Measurements from ENCODE around the gene LRBA.

Gene LRBA

DNA sequence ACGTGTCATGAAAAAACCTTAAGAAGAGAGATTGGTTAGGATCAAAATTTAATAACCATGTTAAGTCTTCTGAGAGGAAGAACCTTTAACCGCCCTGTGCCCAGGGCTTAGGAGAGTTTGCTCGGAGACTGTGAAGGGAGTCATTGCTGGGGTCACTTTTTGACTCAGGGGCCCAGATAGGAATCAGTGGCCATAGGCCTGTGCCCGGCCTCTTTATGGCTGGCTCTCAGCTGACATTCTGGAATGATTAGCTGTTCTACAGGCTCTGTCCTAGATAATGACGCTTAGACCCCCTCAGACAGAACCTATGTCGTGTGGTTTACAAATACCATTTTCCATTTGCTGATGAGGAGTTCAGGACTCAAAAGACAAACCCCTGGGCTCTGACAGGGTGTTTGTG is 762.8 kb downstream of the LRBA start:
- FAIRE-seq = no peak

DNA sequence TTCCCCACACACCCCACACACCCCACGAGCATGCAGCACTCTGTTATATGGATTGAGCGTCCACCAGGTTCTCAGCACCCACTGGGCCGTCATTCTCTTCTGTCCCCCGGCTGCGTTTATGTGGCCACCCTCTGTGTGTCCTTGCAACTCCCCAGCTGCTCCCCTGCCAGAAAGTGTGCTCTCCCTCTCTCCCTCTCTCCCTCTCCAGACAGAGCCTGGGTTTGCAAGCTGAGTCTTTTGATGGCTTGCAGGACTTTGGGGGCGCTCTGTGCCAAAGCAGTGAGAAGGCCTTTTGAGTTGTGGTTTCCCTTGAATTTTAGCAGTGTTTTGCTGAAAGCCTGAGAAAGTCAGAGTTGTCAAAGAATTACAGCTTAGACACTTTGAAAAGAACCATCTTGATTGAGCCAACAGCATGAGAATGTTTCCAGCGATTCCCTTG is 763.3 kb downstream of the LRBA start:
- FAIRE-seq = no peak

DNA sequence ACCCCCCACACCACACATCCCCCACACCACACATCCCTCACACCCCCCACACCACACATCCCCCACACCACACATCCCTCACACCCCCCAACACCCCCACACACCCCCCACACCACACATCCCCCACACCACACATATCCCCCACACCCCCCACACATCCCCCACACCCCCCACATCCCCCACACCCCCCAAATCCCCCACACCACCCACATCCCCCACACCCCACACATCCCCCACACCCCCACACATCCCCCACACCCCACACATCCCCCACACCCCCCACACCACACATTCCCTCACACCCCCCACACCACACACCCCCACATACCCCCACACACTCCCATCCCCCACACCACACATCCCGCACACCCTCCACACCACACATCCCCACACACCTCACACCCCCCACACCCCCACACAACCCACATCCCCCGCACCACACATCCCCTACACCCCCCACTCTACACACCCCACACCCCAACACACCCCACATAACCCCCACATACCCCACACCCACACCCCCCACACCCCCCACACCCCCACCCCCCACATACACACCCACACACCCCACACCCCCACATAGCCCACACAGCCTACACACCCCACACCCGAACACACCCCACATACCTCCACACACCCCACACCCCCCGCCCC is 764.0 kb downstream of the LRBA start:
- FAIRE-seq = no peak

DNA sequence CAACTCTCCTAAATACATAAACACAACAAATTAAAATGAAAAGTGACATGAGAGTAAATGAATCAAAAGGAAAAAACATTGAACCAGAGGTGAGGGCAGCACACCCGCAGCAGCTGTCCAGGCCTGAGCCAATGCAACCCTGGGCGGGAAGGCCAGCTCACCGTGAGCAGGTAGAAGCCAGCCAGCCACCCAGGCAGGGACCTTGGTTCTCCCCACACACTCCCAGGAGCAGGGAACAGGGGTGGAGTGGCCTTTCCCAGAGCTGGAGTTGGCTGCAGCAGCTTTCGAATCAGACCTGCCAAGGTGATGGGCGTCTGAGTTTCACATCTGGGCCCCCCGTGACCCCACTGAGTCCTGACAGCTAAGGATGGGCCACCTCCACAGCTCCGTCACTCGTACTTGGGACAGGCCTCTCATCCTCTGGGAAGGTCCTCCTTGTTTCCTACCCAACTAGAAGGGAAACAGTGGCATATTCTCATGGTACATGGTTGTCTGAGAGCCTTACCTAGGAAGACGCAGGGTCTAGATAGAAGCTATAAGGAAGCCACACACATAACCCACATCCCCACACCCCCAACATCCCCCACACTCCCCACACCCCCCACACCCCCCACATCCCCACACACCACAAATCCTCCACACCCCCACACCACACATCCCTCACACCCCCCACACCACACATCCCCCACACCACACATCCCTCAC is 764.6 kb downstream of the LRBA start:
- FAIRE-seq = no peak

DNA sequence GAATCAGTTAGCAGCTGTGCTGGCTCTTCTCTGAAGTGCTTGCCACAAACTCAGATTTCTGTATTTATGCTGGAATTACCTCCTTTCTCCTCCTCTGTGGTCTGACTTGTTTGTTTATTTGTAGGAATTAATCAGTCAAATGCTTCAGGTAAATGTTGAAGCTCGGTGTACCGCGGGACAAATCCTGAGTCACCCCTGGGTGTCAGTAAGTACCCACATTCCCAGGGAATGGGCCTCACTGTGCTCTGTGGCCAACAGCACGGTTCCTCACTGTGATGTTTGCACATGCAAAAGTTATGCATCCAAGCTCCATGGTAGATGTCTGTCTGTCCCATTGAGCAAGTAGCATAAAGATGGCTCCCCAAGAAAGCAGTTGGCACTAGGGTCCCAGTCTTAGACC is 766.9 kb downstream of the LRBA start:
- no peak for FAIRE-seq

DNA sequence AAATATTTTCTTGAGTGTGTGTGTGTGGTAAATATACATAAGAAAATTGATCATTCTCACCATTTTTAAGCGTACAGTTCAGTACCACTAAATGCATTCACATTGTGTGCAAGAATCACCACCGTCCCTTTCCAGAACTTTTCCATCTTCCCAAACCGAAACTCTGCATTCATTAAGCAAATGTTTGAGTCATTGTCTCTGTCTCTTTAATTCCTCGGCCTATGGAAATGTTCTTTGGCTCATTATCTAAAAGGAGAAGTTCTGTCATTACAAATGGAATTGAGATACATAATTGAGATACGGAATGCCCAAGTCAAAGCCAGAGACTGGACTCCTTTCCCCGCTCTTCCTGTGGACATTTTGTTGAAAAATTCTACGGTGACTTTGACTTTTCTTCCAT is 767.9 kb downstream of the LRBA start:
- no peak for FAIRE-seq

DNA sequence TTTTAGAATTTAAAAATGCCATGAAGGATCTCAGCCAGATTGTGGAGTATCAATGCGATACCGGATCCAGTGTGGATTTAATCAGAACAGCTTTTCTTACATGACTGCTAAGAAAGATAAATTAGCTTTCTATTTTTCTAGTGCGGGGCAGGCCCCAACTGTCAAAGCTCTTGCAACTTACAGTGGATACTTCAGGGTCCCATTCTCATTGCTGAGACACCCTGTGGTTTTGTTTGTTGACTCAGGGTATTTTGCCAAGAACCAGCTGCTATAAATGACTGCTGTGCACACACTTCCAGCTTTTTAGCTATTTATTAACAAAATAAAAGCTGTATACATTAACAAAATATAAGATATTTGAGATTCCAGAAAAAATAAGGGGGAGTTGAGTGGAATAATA is 770.5 kb downstream of the LRBA start:
- FAIRE-seq = no peak

DNA sequence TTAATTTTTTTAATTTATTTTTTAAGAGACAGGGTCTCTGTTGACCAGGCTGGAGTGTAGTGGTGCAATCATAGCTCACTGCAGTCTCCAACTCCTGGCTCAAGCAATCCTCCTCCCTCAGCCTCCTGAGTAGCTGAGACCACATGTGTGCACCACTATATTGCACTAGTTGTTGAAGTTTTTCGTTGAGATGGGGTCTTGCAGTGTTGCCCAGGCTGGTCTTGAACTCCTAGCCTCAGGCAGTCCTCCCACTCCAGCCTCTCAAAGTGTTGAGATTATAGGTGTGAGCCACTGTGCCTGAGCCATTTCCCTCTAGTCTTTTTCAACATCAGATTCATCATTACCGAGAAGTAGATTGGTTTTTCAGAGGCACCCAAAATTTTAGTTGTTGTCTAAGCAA is 771.2 kb downstream of the LRBA start:
- no peak for FAIRE-seq

DNA sequence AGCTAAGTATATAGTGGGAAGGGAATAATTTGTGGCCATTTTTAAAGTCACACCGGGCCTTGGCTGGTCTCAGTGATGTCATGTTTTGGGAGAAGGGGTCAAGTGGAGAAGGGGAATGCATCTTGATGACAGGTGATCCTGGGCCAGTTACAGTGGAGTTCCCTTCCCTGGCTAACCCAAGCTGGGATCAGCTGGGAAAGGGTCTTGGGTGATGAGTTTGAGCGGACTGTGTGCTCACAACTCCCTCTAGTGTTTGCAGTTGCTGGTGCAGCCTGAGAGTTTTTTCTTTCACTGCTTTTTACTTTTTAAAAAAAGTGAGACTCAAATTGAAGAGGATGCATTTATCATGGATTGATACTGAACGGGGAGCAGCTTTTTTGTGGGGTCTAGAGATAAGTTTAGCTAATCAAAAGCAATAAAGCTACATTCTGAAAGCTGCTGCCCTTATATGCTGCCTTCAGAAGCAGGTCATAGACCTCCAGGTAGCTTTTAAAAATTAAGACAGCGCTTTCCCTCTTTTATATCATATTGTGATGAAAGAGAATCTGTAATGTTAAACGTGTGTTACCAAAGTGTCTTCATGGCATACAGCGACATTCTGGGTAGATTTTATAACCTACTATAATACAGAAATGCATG is 772.1 kb downstream of the LRBA start:
- peak; percentile 19 for FAIRE-seq

DNA sequence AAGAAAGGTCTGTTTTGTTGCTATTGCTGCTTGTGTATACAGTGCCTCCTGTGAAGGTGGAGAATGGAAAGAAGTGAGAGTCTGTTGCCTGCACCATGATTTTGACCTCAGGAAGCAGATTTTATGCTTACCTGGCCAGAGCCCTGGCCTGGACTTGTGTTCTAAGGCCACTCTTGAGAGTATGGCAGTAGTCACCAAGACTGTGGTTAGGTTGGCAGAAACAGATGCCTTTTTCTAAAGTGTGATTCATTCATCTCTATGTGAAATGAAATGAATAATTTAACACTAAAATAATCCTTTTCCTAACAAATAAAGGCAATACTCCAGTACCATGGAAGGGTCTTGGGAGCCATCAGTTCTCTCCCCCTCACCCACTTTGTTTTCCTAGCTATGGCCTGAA is 775.1 kb downstream of the LRBA start:
- no peak for FAIRE-seq

DNA sequence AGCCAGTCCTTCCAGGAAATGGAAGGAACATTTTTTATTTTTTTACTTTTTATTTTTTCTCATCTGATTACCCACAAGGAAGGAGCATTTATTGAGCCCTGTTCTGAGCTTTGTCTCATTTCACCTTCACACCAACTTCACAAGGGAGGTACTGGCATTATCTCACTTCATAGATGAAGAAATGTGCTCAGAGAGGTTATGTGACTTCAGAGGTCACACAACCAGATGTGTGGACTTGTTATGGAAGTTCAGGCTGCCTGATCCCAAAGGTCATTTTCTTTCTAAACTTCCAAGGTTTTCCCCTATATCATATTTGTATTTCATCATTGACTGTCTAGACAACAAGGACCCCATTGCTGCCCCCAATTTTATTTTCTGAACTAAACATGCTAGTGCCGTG is 776.5 kb downstream of the LRBA start:
- no peak for FAIRE-seq

DNA sequence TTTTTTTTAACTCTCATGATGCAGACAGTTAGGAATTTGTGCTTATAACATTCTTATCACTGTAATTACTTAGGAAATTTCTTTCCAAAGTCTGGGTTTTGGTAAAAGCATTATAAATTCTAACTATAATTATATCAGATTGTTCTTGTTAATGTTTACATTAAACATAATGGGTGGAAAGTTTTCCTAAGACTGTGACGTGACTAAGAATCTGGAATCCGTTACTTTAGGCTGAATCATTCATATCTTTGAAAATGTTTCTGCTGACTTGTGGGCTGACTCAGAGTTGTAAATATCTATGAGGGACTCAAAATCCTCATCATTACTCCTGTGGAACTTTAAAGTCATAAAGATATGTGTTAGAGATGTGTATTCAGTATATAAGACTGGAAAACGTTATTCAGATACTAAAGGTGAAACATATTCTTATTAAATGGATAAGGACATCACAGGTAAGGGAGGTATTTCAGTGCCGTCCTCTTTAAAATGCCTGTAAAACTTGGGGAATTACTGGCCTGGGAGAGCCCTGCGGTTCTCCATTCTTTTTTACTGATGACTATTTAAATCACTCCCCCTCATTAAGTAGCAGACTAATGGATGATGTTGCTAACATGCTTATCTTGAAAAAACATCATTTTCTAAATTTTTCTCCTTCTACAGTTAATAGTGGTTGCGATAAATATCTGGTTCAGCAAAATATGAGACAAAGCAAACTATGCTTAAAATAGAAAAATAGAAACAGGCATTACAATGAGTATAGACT is 777.8 kb downstream of the LRBA start:
- no peak for FAIRE-seq

DNA sequence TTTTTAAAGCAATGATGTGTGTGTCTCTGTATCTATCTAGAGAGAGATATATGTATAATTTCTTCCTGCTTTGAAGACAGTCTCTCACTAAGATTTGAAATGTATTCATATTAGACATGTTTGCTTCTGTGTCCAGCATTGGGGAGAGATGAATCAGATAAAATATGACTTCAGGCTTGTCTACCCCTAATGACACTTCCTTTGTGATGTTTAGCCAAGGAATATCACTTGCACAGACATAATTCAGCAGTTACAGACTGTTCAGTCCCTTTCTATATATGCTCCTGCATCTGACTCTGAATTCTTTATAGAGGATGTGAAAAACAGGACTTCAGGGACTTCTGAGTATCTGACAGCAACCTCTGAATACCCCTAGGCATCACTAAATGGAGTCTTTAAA is 778.5 kb downstream of the LRBA start:
- no peak for FAIRE-seq

DNA sequence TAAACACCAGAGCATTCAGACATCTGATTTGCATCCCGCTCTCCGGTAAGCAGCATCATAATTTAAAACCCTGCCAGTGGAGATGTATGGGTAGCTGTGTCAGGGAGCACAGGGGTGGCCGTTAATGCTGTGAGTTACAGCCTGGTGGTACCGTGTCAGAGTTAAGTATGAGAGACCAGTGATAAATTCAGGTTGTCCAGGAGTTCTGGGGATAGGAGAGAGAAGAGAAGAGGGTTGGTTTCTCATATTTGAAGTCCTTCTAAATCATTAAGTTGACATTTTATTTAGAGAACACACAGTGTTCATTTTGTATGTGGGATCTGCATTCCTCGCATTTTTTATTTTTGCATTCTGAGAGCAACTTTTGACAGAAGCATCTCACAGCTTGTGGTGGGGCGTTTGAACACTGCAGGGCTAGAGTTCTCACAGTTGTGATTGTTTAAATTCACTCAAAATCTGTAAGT is 779.2 kb downstream of the LRBA start:
- FAIRE-seq = no peak

DNA sequence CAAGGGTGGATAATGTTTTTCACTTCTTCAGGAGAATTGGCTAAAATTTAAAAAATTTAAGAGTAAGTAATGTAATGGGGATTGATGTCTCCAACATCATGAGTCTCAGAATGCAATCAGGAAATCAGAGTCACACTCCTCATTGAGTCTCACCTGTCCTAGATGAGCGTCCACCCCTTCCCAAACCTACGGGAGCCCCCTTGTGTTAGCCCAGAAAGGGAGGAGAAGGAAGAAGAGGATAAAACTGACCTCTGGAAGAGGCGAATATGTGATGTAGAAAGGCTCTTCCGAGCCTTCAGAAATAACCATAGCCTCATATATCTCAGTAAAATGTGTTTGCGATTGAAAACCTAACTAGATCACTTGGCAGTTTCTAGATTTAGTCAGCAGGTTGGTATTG is 779.8 kb downstream of the LRBA start:
- no peak for FAIRE-seq

DNA sequence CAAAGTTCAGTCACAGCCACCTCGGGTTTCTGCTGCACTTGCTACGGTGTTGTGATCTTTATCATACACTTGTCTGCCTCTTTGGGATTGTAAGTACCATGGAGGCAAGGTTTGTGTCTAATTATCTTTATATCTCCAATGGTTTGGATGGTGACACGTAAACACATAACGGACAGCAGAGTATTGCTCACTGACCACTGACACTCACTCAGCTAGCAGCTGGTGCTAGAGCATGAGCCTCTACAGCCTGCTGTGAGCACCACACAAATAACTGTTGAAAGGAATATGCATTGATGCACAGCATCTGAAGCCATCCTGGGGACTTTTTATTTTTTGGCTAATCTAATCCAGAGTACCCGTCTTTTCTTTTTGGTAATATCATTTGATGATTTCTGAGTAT is 780.8 kb downstream of the LRBA start:
- no peak for FAIRE-seq

DNA sequence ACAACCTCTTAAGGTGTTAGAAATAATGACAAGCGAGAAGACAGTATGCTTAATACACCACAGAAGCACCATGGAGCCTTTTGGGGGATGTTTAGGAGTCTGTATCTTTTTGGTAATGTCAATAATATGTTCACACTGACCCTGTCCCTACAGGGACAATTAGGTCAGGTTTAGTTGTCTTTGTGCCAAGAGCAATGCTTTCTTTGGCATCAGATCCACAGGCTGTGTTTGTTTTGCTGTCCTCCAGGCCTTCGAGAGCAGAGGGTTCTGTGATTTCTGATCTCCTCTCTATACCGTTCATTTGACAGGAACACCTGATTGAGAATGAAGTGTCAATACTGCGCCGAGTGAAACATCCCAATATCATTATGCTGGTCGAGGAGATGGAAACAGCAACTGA is 783.1 kb downstream of the LRBA start:
- FAIRE-seq = no peak

DNA sequence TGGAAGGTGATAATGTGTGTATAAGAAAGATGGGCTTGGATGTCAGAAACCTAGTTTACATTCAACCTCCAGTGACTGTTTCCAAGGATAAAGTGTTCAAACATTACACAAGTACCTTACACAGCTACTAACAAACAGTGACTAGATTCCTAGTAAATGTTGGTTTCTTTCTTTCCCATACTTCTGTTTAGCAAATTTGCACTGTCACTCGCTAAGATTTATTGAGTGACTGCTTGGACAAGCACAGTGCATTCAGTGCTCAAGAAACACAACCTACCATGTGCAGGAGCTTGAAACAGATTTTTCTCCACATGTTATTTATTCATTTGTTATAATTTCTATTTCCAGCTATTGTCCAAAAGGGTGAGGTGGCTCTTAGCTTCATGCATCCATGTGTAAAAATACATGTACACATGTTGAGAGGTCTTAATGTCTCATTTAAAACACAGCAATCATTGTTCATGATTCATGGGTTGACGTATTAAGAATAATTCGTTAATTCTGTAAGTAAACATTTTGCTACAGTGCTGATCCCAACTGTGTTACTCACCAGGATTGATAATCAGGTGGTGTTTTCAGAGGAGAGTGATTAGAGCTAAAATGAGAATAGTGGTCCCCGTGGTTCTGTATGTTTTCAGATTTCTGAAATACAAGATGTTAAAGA is 783.8 kb downstream of the LRBA start:
- no peak for FAIRE-seq

DNA sequence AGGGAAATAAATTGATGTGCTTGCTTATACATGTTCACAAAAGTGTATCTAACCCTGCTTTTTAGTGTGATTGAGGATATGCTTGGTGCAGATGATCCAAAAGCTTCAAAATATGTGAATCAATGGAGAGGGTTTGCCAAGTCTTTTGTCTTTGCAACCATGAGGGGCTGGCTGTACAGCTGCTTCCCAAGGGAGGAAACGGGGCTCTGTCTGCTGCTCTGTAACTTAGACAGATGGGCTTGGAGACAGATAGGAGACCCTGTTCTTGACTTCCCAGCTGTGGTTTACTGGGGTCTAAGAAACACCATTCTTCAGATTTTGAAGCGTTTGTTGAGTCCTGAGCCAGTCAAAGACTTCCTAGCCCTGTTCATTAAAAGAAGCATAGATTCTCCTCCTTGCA is 784.5 kb downstream of the LRBA start:
- FAIRE-seq = no peak

DNA sequence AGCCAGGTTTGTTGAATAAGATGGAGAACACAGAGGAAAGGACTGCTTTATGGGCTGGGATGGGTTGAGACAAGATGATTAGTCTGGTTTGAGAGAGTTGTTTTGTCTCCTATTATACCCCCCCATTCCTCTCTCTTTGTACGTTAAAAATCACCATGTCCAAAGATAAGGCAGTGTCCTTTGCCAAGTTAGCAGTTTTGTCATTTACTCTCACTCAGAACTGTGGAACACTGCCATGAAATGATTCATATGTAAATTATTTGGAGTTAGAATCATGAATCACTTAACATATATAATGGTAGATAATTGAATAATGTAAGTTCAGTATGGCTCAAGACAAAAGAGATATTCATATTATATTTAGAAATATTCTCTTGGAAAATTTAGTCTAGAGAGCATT is 785.6 kb downstream of the LRBA start:
- no peak for FAIRE-seq

DNA sequence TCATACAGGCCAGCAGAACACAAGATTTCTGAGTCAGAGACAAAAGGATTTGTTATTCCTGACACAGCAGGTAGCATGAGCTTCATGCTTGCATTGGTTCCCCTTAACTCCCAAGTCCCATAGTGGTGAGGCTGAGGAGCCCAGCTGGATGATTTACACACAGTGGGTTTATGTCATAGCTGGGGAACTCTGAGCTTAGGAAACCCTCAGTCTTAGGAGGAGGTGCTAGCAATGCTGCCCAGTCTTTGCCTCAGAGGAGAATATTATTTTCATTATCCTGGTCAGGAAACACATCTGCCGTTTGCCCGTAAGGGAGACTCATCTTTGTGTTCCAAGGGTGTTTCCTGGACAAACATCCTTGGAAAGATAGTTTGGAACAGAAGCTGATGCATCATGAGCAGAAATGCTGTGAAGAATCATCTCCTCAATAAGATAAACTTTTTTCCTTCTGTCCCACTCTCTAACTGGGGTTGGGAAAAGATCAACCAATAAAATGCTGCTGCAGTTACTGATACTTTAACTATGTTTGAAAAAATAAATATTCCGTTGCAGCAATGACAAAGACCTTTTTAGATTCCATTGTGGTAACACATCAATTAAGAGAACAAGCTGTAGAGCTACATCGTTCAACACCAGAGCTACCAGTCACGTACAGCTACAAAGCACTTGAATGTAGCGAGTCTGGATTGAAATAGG is 790.0 kb downstream of the LRBA start:
- FAIRE-seq = no peak

DNA sequence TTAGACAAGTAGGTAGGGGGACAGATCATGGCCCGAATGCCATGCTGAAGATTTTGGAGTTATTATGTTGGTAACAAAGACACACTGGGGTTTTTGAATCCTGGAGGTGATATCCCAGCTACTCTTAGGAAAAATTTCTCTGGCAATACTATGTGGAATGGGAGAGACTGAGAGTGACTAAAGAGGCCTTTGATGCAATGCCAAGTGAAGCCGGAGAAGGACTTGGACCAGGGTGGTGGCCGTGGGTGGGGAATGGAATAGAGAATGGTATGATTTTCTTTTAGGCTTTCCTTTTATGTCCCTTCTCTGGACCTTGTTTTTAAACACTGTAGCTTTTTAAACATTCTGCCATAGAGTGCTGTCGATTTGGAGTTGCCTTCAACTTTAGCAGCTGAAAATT is 795.2 kb downstream of the LRBA start:
- FAIRE-seq = no peak

All from TTC549 (cell line).